Cardiac fibroblast (primary cell): Measurements from ENCODE around the gene WDR43.

Experiments
- DNase-seq, 2 donors: peaks; one replicate each; pipeline versions ENCODE4 v3.0.0 to v3.0.0-alpha.2; 2010; ENCODE audit warnings: low read depth in 2 of 2
- H3K4me3 ChIP-seq, 2 donors: replicated peaks in 1 of 2; 1 replicate in 1 of 2; 2 replicates in 1 of 2; pipeline ENCODE4 v1.5.1; 2011; ENCODE audit warnings: low read depth in 2 of 2, low read length in 2 of 2, mild to moderate bottlenecking in 2 of 2, moderate library complexity in 1 of 2
- CTCF ChIP-seq: IDR thresholded peaks from one replicate; pipeline ENCODE4 v1.5.1; 2011; ENCODE audit warnings: low read depth, mild to moderate bottlenecking, low read length, inconsistent platforms

Gene WDR43

DNA sequence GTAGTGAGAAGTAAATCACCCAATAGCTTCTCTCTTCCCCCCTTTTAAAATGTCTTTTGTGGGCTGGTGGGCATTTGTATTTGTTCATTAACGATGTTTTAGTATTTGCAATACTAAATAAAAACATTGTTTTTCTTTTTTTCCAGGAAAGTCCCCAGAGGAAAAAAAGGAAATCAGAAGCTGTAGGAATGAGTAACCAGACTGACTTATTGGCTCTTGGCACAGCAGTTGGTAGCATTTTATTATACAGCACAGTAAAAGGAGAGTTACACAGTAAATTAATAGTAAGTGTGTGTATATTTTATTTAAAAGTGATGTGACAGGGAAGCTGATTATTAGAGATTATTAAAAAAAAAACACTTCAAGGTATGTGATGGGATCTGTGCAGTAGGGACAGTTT lies 7.4 kb downstream of the WDR43 start:
- TF ChIP-seq CTCF, result no peak
- DNase-seq, result peak in 1 of 2 donors; percentile 50
- no peak overlapping the region for H3K4me3 ChIP-seq

DNA sequence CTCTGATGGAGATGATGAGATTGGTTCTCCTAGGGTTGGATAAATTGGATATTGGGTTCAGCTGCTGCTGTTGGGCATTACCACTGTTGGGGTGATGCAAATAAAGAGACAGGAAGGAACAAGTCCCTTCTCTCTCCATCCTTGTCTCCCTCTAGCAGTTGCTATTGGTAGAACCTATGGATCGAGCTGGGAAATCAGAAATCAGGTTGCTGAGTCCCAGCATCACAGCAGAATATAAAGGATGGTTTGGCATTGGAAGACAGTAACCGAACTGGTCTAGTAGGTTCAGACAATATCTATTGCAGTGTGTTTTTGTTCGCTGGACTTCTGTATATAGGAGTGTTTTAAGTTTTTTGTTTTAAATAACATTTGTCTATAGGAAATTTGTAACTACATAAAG lies 8.1 kb downstream of the WDR43 start:
- DNase-seq, result no peak
- no peak overlapping the region for H3K4me3 ChIP-seq
- TF ChIP-seq CTCF, result no peak

DNA sequence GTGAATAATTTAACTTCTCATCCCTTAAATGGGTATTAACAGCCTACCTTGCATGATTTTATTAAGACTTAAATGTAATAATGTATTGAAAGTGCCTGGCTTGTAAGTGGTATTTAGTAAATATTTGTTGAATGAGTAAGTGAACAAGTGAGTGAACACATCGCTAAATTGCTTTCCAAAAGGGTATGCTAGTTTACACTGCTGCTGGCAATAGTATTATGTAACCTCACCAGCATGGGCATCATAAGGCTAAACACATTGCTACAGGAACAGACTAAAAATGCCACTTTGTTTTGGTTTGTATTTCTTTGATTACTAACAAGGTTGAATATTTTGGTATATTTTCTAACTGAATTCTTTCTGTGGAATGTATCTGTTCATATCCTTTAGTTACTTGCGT lies 9.8 kb downstream of the WDR43 start:
- no peak overlapping the region for H3K4me3 ChIP-seq
- peak; percentile 47 to 61 for DNase-seq
- TF ChIP-seq CTCF, result no peak

GRCh38 chr2:28904802-28905457 lies 10.5 kb downstream of the WDR43 start:
- no peak overlapping the region for H3K4me3 ChIP-seq
- DNase-seq, result no peak
- no peak for TF ChIP-seq CTCF

DNA sequence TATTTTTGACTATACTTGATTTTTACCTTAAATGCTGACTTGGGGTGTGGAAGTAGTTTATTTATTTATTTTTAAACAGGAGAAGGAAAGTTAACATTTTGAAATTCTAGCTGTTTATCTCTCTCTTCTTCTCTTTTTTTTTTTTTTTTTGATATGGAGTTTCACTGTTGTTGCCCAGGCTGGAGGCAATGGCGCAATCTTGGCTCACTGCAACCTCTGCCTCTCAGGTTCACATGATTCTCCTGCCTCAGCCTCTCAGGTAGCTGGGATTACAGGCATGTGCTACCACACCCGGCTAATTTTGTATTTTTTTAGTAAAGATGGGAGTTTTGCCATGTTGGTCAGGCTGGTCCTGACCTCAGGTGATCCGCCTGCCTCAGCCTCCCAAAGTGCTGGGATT lies 11.1 kb downstream of the WDR43 start:
- no peak for DNase-seq
- no peak for TF ChIP-seq CTCF
- no peak overlapping the region for H3K4me3 ChIP-seq

DNA sequence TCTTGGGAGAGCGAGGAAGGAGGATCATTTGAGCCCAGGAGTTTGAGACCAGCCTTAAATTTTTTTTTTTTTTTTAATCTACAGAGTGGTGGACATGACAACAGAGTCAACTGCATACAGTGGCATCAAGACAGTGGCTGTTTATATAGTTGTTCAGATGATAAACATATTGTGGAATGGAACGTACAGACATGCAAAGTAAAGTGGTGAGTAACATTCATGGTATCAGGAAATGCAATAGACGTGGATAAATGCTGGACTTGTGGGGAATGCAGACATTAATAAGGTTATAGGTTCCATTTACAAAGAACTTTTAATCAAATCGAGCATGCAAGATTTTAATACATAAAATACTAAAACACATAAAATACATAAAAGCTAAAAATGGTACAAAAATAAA lies 11.9 kb downstream of the WDR43 start:
- peak in 1 of 2 donors; percentile 70 for DNase-seq
- no peak overlapping the region for H3K4me3 ChIP-seq
- no peak for TF ChIP-seq CTCF

DNA sequence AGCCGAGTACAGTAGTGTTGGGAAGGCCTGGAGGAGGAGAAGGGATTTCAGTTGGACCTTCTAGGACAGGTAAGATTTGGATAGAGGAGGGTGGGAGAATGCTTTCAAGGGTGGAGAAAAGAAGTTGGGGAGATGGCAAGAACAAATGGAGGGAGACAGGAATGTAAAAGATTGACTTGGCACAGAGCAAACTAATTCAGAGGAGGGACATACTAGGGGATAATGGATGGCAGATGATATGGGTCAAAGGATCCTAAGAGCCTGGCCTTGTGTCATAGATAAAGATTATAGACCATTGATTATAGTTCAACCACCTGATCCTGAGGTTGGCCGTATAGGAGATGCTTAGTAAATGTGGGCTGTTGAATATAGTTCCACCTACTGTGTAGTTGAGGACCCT lies 12.4 kb downstream of the WDR43 start:
- H3K4me3 ChIP-seq, result no peak overlapping the region
- no peak for TF ChIP-seq CTCF
- DNase-seq, result no peak
